HepG2 (cell line): ENCODE results near the gene FNDC10. TPM values are rescaled to one million over a fixed set of nuclear protein-coding genes. Genes with fewer than 3 reads are reported as not detected.

ENCODE experiments used
- ATAC-seq: fragments of 200-7000 bp; cut with Tn5 transposase; 3 replicates; pipeline ENCODE4 v1.9.1; 2020; ENCODE audit warnings: mild to moderate bottlenecking, moderate library complexity
- BruUV-seq: library from RNA; stranded (reverse); fragments of 400-500 nt; replicated peaks from 2 replicates; lab custom pipeline; 2021; lab: Mats Ljungman, UMichigan
- CTCF ChIA-PET: fragments of 300-600 bp; formaldehyde crosslinking; extraction: SDS; loops from one replicate; lab custom pipeline; 2021; ENCODE audit warnings: low total read pairs, inconsistent platforms, low intra/inter-chr PET ratio; lab: Yijun Ruan, JAX
- POLR2A ChIA-PET: fragments of 350-600 bp; sonication (Branson Sonifier 250); formaldehyde crosslinking; loops from one replicate; lab custom pipeline; 2020; ENCODE audit warnings: antibody characterized with exemption, inconsistent platforms; lab: Yijun Ruan, JAX
- DNase-seq: peaks from one replicate; pipeline ENCODE4 v3.0.0-alpha.2; 2015; ENCODE audit warnings: low spot score
- FAIRE-seq: peaks from 3 replicates; lab custom pipeline; 2011; peaks lifted over from hg19 to GRCh38; lab: Jason Lieb, UNC
- H2AFZ ChIP-seq: one replicate; pipeline ENCODE4 v1.6.1; 2011; ENCODE audit warnings: low read length, inconsistent platforms
- H3K27ac ChIP-seq: fragments of 300-600 bp; 3 replicates; pipeline ENCODE4 v1.8.0; 2011; ENCODE audit warnings: mixed run types, mild to moderate bottlenecking, mixed read lengths, low read length, inconsistent platforms; ENCODE audit not compliant: insufficient read depth; ENCODE audit errors: extremely low read length
- H3K27me3 ChIP-seq, 2 experiments: fragments of 200-600 bp in 1 of 2; 2 replicates in 1 of 2; 3 replicates in 1 of 2; pipeline versions ENCODE4 v1.6.0 to v1.8.0; 2011; ENCODE audit warnings: low read length in 2 of 2, mild to moderate bottlenecking in 2 of 2, moderate library complexity in 2 of 2, inconsistent platforms in 1 of 2; ENCODE audit not compliant: insufficient read depth in 2 of 2, control insufficient read depth in 1 of 2
- H3K36me3 ChIP-seq, 2 experiments: fragments of 200-600 bp in 1 of 2; replicated peaks in 1 of 2; 2 replicates in 1 of 2; 3 replicates in 1 of 2; pipeline versions ENCODE4 v1.5.1 to v1.8.0; 2011; ENCODE audit warnings: low read length in 2 of 2, inconsistent platforms in 1 of 2; ENCODE audit not compliant: insufficient read depth in 2 of 2, control insufficient read depth in 1 of 2
- H3K4me1 ChIP-seq: 2 replicates; pipeline ENCODE4 v1.5.1; 2012; ENCODE audit warnings: low read length, inconsistent platforms; ENCODE audit not compliant: insufficient read depth
- H3K4me2 ChIP-seq: 2 replicates; pipeline ENCODE4 v1.6.0; 2011; ENCODE audit warnings: low read depth, low read length, inconsistent platforms
- H3K4me3 ChIP-seq, 3 experiments: fragments of 200-600 bp in 1 of 3; sonication (generic), shearing (Covaris generic) in 1 of 3; replicated peaks in 1 of 3; 2 replicates each; pipeline ENCODE4 v1.5.1; 2011 to 2016; ENCODE audit warnings: low read length in 3 of 3, inconsistent platforms in 2 of 3, low read depth in 2 of 3, mild to moderate bottlenecking in 2 of 3, control low read depth in 1 of 3, mixed read lengths in 1 of 3; ENCODE audit not compliant: insufficient read depth in 1 of 3
- H3K79me2 ChIP-seq: one replicate; pipeline ENCODE4 v1.6.1; 2011; ENCODE audit warnings: low read length, inconsistent platforms; ENCODE audit not compliant: insufficient read depth
- H3K9ac ChIP-seq: 2 replicates; pipeline ENCODE4 v1.6.0; 2011; ENCODE audit warnings: mild to moderate bottlenecking, low read depth, low read length, inconsistent platforms; ENCODE audit not compliant: insufficient read depth
- H3K9me3 ChIP-seq: 2 replicates; pipeline ENCODE4 v1.5.1; 2012; ENCODE audit warnings: mild to moderate bottlenecking, low read length
- H4K20me1 ChIP-seq: 2 replicates; pipeline ENCODE4 v1.6.0; 2011; ENCODE audit warnings: inconsistent platforms, mild to moderate bottlenecking, low read length, moderate library complexity; ENCODE audit not compliant: insufficient read depth
- AKAP8 ChIP-seq: sonication (generic); formaldehyde crosslinking; IDR thresholded peaks from 2 replicates; pipeline ENCODE4 v1.5.1; 2020; ENCODE audit warnings: mild to moderate bottlenecking, missing genetic modification reagents
- RBAK ChIP-seq: sonication (generic); formaldehyde crosslinking; IDR thresholded peaks from 2 replicates; pipeline ENCODE4 v1.5.1; 2020; ENCODE audit warnings: mild to moderate bottlenecking, missing genetic modification reagents
- SP4 ChIP-seq: sonication (generic); formaldehyde crosslinking; IDR thresholded peaks from 2 replicates; pipeline ENCODE4 v1.8.1; 2023; ENCODE audit warnings: mild to moderate bottlenecking, missing genetic modification reagents
- U2AF1 ChIP-seq: fragments of 200-400 bp; formaldehyde crosslinking; optimal IDR thresholded peaks from 2 replicates; pipeline ENCODE3; 2017; ENCODE audit warnings: mild to moderate bottlenecking, low read depth, low read length
- ZNF879 ChIP-seq: sonication (generic); formaldehyde crosslinking; IDR thresholded peaks from 2 replicates; pipeline ENCODE4 v1.8.1; 2023; ENCODE audit warnings: missing genetic modification reagents
- WGBS: methylation state at CpG from one replicate; pipeline ENCODE4 v1.1.6; 2017; ENCODE audit warnings: low lambda C conversion rate; 5-methylcytosine and 5-hydroxymethylcytosine counted together
- in situ Hi-C: cut with HindIII; loops from 2 replicates; pipeline ENCODE4 v1.10.0; 2017; ENCODE audit warnings: low pct_unique_long_range_greater_than_20kb; ENCODE audit not compliant: extremely low pct_ligation_motif_present
- intact Hi-C: fragments of 100-400 bp; cut with micrococcal nuclease; formaldehyde crosslinking; loops from one replicate; pipeline ENCODE4 v1.10.0; 2022; ENCODE audit not compliant: unreplicated experiment
- polyA plus RNA-seq, 8 experiments: library from polyadenylated mRNA; depleted of rRNA in 3 of 8; stranded (reverse) in 7 of 8; unstranded in 1 of 8; fragments of >200 nt; fragmentation: Illumina TruSeq in 4 of 8; extraction: Trizol in 4 of 8; gene quantifications; 2 replicates each; pipeline versions ENCODE4 v1.2.1 to v1.2.3, GENCODE V29; 2011 to 2016; ENCODE audit warnings: low read depth in 4 of 8, missing spikeins in 1 of 8, mixed read lengths in 1 of 8; ENCODE audit not compliant: insufficient read depth in 1 of 8
- total RNA-seq, 5 experiments: library from RNA; depleted of rRNA; stranded (reverse); fragments of >200 nt; fragmentation: Illumina TruSeq; extraction: Trizol; gene quantifications; 2 replicates each; pipeline ENCODE4 v1.2.3, GENCODE V29; 2016; ENCODE audit warnings: low read depth in 1 of 5
- TF ChIP-seq, protein P1 (sequence below): sonication (generic); formaldehyde crosslinking; IDR thresholded peaks from 2 replicates; pipeline ENCODE4 v1.5.0; 2020; ENCODE audit warnings: mild to moderate bottlenecking, missing genetic modification reagents, borderline replicate concordance
- TF ChIP-seq, protein P2 (sequence below): sonication (generic); formaldehyde crosslinking; IDR thresholded peaks from 2 replicates; pipeline ENCODE4 v1.4.0; 2020; ENCODE audit warnings: mild to moderate bottlenecking, missing genetic modification reagents

Gene FNDC10
- total and polyA plus RNA-seq, 2 of the 13 experiments (the other 11 are each of a cell fraction or from before 2014, with no cell fraction given), result 2.2 to 2.5 TPM

DNA sequence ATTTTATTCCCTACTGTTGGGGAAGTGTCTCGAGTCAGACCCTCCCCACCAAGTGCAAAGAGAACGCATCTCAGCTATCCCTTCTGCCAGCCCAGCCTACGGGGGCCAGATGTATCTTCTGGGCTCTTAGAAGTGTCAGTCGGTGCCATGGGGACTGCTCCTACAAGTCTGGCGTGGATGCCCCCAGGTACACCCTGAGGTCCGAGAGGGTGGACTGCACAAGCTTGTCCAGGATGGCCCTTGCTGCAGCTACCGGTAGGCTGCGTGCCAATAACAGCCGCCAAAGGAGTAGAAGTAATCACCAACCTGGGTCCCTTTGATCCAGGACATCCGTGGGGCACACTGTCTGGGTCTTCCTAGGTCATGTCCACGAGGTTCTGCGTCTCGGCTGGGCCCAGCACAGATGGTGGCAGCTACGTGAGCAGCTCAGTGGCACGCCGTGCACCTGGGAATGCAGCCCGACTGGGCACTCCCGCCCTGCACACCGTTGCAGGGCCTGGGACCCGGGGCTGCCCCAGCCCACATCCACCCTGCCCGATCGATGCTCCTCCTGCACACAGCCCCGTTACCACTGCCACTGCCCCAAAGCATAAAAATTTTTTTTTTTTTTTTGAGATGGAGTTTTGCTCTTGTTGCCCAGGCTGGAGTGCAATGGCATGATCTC is 16.5 kb downstream of the FNDC10 start (continued):
- TF ChIP-seq, protein P1, sequence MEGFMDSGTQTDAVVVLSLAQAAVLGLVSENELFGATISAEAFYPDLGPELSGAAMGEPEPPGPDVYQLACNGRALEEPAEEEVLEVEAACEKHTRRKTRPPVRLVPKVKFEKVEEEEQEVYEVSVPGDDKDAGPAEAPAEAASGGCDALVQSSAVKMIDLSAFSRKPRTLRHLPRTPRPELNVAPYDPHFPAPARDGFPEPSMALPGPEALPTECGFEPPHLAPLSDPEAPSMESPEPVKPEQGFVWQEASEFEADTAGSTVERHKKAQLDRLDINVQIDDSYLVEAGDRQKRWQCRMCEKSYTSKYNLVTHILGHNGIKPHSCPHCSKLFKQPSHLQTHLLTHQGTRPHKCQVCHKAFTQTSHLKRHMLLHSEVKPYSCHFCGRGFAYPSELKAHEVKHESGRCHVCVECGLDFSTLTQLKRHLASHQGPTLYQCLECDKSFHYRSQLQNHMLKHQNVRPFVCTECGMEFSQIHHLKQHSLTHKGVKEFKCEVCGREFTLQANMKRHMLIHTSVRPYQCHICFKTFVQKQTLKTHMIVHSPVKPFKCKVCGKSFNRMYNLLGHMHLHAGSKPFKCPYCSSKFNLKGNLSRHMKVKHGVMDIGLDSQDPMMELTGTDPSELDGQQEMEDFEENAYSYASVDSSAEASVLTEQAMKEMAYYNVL (CRISPR knock-in tag), result no peak
- no peak for TF ChIP-seq AKAP8 (CRISPR knock-in tag)
- no peak for TF ChIP-seq U2AF1
- TF ChIP-seq, protein P2, sequence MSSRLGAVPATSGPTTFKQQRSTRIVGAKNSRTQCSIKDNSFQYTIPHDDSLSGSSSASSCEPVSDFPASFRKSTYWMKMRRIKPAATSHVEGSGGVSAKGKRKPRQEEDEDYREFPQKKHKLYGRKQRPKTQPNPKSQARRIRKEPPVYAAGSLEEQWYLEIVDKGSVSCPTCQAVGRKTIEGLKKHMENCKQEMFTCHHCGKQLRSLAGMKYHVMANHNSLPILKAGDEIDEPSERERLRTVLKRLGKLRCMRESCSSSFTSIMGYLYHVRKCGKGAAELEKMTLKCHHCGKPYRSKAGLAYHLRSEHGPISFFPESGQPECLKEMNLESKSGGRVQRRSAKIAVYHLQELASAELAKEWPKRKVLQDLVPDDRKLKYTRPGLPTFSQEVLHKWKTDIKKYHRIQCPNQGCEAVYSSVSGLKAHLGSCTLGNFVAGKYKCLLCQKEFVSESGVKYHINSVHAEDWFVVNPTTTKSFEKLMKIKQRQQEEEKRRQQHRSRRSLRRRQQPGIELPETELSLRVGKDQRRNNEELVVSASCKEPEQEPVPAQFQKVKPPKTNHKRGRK (CRISPR knock-in tag), result no peak
- no peak for TF ChIP-seq ZNF879 (CRISPR knock-in tag)

DNA sequence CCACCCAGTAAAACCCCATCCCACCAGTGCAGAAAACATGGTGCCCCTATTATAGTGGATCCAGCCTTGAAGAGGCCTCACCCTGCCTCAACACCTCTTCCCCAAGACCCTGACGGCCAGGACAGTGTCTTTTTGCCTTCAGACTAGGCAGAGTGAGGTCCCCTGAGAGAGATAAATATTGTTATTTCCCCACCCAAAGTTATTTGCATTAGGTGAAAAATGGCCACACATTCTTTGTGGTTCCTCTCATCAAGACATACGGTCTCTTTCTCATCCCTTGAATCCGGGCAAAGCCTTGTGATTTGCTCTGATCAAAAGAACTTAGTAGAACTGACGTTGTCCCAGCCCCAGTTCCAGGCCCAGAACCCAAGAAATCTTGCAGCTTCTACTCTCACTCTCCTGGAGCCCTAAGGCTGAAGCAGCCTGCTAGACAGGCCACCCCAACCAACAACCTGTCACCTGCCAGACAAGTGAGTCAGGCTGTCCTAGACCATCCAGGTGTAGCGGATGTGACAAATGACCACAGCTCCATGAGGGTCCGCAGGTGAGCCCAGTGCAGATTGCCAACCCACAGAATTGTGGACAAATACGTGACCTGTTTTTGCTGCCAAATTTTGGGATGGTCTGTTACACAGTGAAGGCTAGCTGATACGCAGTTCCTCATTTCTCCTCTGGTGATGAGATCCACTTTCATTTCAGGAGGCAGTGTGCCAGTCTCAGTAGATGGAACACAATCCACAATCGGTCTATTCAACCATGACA is 17.2 kb downstream of the FNDC10 start:
- 13% methylated on average over 5 of the region's 9 CpGs for WGBS
- in situ Hi-C loops, result no loop called here
- TF ChIP-seq SP4 (CRISPR knock-in tag) (no peak), RBAK (CRISPR knock-in tag) (peak; percentile 54; the same call in 1 of the 2 replicates)
- TF ChIP-seq, all 625 proteins: peak for 1
- ATAC-seq (peak; percentile 16; the same call in 2 of the 3 replicates), FAIRE-seq (no peak), DNase-seq (no peak)
- Histone ChIP-seq H3K9ac (no peak overlapping the region), H2AFZ (no peak overlapping the region), H3K27me3 (peaks cover 4 to 27% of the 10 kb centered on the region in 2 experiments; a peak in 3 of 5 replicates), H4K20me1 (no peaks in the 10 kb centered on the region), H3K4me1 (peaks cover 32% of the 10 kb centered on the region), H3K4me2 (no peak overlapping the region), H3K79me2 (no peaks in the 10 kb centered on the region), H3K9me3 (no peaks in the 10 kb centered on the region), H3K36me3 (no peaks in the 10 kb centered on the region), H3K27ac (no peak overlapping the region), H3K4me3 (no peak overlapping the region)
- intact Hi-C loops, result no loop called here
- ChIA-PET CTCF (no interaction called here), POLR2A (no interaction called here)
- BruUV-seq, result no TSS peak
